Stimulated activated CD4-positive, alpha-beta T cell treated with anti-CD3 and anti-CD28 coated beads, Interleukin-4, amount 100 ng/mL, for 4 hours (primary cell): Measurements from ENCODE around the gene ZMYND8.

Experiments
- DNase-seq, 2 experiments: peaks; one replicate each; pipeline ENCODE4 v3.0.0-alpha.2; 2020

The ZMYND8 gene

GRCh38 chr20:47160992-47161391, 195.5 kb downstream of the ZMYND8 start:
- DNase-seq: no peak

- no peak for DNase-seq
Observed at GRCh38 chr20:47160240-47160639, 196.3 kb downstream of the ZMYND8 start.
